GM21423 (cell line): Measurements from ENCODE around the gene NETO2.
"Not testable (repeated sequence)": the region's sequence is repeated elsewhere in the genome, so short reads cannot be mapped to it uniquely, and the experiment has no call there.

Experiments
- ATAC-seq: cut with Tn5 transposase; IDR thresholded peaks from one replicate; pipeline ENCODE4 v1.9.1; 2021; ENCODE audit warnings: mild to moderate bottlenecking, moderate library complexity; ENCODE audit not compliant: unreplicated experiment

Gene NETO2

GRCh38 chr16:47136099-47136842, 7.5 kb downstream of the NETO2 start:
- ATAC-seq, result no peak

- no peak for ATAC-seq
Measured at GRCh38 chr16:47134550-47134949, 9.2 kb downstream of the NETO2 start.

GRCh38 chr16:47132308-47132707, 11.4 kb downstream of the NETO2 start:
- no peak for ATAC-seq

GRCh38 chr16:47129755-47130435, 13.8 kb downstream of the NETO2 start:
- no peak for ATAC-seq

GRCh38 chr16:47127541-47127940, 16.2 kb downstream of the NETO2 start:
- ATAC-seq, result no peak

GRCh38 chr16:47125757-47126156, 18.0 kb downstream of the NETO2 start:
- no peak for ATAC-seq

- no peak for ATAC-seq
Measured at GRCh38 chr16:47113130-47113529, 30.6 kb downstream of the NETO2 start.

GRCh38 chr16:47110939-47111338, 32.8 kb downstream of the NETO2 start:
- ATAC-seq, result no peak

- no peak for ATAC-seq
Measured at GRCh38 chr16:47109361-47109760, 34.4 kb downstream of the NETO2 start.

- ATAC-seq, result not testable (repeated sequence)
Measured at GRCh38 chr16:47102921-47103320, 40.8 kb downstream of the NETO2 start.

GRCh38 chr16:47097154-47097553, 46.6 kb downstream of the NETO2 start:
- ATAC-seq, result not testable (repeated sequence)

- no peak for ATAC-seq
Measured at GRCh38 chr16:47096297-47096696, 47.4 kb downstream of the NETO2 start.

- ATAC-seq, result no peak
Measured at GRCh38 chr16:47084198-47084597, 59.5 kb downstream of the NETO2 start.

- ATAC-seq, result no peak
Measured at GRCh38 chr16:47082099-47082865, 61.5 kb downstream of the NETO2 start.

GRCh38 chr16:47081115-47081514, 62.6 kb downstream of the NETO2 start:
- no peak for ATAC-seq

GRCh38 chr16:47079860-47080259, 63.9 kb downstream of the NETO2 start:
- no peak for ATAC-seq

GRCh38 chr16:47073223-47074155, 70.3 kb downstream of the NETO2 start:
- ATAC-seq, result peak; percentile 49

GRCh38 chr16:47072158-47072557, 71.6 kb downstream of the NETO2 start:
- no peak for ATAC-seq

GRCh38 chr16:47069841-47070584, 73.7 kb downstream of the NETO2 start:
- no peak for ATAC-seq

- ATAC-seq, result no peak
Measured at GRCh38 chr16:47069313-47069712, 74.4 kb downstream of the NETO2 start.
